ENCODE measurements around the gene APPBP2.
"Not testable (repeated sequence)": the region's sequence is repeated elsewhere in the genome, so short reads cannot be mapped to it uniquely, and the experiment has no call there.

The APPBP2 gene

GRCh38 chr17:60534010-60534555, 8.0 kb upstream of the APPBP2 start:
- no peak for DNase-seq

DNA sequence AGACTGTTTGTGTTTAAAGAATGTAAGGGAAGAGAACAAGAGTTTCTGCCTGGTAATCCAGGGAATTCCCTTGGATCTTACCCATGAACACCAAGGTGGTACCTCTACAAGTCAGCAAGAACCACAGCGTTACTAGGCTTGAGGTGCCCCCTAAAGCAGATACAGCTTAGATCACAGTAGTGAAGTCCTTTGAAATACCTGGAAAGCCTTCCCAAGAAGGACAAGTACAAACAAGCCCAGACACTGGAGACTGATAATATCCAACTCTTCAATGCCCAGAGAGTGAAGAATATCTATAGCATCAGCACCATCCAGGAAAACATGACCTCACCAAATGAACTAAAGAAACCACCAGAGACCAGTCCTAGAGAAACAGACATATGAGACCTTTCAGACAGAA, 3.8 kb upstream of the APPBP2 start:
- DNase-seq, result no peak

DNA sequence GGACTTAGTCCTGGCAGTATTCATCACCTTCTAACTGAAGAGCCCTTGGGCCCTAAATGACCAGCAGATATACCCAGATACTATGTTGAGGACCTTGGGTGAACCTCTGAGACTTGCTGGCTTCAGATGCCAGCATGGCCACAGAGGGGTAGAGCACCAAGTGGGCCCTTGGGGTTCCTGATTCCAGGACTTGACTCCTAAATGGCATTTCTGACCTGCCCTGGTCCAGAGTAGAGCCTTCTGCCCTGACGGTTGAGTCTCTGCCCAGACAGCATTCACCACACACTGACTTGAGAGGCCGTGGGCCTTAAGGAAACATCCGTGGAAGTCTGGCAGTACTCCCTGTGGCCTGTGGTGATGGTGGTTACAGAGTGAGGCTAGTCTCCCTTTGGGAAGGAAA, 2.8 kb upstream of the APPBP2 start:
- no peak for DNase-seq

- DNase-seq, result no peak
Observed at GRCh38 chr17:60527701-60528100, 1.7 kb upstream of the APPBP2 start.

DNA sequence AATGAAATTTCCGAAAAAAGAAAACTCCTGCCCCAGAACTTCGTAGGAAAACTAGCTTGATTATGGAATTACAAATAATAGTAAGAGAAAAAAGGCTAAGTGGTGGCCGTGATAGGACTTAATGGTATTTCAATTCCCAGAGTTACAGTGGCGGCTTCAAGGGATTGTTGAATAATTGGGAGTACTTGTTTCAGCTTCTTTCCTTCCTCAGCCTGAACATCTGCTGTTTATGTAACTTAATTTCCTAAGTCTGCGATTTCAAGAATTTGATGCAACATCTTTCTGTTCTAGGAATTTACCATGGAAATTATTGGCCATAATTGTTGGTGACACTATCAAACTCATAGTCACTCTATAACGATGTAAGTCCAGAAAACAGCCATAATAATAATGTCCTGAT, 684 bp upstream of the APPBP2 start:
- no peak for DNase-seq

DNA sequence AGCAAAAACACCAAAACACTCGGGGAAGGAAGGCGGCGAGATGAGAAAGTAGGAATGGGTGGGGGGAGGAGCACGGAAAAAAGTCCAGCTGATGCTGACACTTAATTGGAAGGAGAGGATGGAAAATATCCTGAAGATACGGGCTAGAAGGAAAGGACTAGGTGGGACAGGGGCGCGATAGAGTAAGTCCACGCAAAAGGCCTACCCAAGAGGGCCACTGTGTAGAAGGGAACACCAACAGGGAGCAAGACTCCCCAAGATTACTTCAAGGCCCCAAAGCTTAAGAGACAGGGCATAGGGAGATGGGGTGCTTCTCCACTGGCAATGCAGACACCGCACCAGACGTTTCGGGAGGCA, 736 bp downstream of the APPBP2 start:
- no peak for DNase-seq

GRCh38 chr17:60524463-60525327, 1.3 kb downstream of the APPBP2 start:
- no peak for DNase-seq

DNA sequence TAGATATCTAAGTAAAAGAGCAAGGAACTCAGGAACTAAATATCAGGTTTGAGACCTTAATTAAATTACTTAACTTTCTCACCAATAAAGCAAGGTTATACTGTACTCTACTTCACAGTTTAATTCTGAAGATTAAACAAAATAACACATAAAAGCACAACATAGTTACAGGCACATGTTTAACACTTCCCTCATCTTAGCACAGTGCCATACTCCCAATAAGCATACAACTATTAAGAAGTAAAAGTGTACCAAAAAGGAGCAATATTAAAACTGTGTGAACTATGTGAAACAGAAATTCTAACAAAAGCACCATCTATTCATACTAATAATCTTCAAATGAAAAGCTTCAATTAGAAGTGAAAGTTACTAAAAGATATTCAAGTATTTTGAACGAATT, 2.2 kb downstream of the APPBP2 start:
- DNase-seq, result no peak

DNA sequence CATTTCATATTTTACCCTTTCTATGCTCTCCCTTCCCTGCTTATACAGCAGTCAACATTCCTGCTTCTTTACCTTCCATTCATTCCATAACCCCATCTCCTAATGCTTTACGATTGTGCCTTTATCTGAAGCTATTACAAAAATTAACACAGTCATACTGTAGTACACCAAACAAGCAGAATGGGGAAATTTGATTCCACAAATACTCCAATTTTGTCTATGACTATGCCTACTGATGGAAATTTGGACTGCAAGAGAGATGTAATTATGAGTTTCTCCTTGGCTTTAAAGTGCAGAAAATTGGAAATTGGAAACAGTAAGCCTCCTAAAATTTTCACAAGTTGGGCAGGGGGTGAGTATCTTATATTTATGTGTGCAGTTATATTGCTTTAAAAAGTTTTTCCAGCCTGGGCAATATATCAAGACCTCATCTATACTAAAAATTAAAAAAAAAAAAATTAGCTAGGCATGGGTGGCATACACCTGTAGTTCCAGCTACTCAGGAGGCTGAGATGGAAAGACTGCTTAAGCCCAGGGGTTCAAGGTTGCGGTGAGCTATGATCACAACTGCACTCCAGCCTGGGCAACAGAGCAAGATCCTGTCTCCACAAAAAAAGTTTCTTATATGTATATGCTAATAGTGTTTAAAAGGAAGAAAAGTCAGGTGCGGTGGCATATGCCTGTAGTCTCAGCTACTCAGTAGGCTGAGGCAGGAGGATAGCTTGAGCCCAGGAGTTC, 3.0 kb downstream of the APPBP2 start:
- no peak for DNase-seq

DNA sequence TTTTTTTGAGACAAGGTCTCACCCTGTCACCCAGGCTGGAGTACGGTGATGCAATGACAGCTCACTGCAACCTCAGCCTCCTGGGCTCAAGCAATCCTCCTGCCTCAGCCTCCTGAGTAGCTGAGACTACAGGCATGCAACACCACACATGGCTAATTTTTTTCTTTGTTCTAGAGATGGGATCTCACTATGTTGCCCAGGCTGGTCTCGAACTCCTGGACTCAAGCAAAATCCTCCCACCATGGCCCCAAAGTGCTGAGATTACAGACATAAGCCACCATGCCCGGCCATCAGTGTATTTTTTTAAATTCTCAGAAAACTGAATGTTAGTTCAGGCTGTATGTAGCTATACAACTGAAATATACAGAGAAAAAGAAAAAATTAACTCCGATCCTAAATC, 6.2 kb downstream of the APPBP2 start:
- no peak for DNase-seq

- DNase-seq, result not testable (repeated sequence)
Observed at GRCh38 chr17:60515683-60516082, 10.4 kb downstream of the APPBP2 start.

- not testable (repeated sequence) for DNase-seq
Observed at GRCh38 chr17:60515199-60515598, 10.8 kb downstream of the APPBP2 start.

GRCh38 chr17:60514500-60514899, 11.5 kb downstream of the APPBP2 start:
- DNase-seq, result no peak

- DNase-seq, result no peak
Observed at GRCh38 chr17:60514053-60514452, 12.0 kb downstream of the APPBP2 start.

- DNase-seq, result no peak
Observed at GRCh38 chr17:60513014-60513413, 13.0 kb downstream of the APPBP2 start.

GRCh38 chr17:60510723-60511122, 15.3 kb downstream of the APPBP2 start:
- no peak for DNase-seq

- DNase-seq, result no peak
Observed at GRCh38 chr17:60510031-60510430, 16.0 kb downstream of the APPBP2 start.

DNA sequence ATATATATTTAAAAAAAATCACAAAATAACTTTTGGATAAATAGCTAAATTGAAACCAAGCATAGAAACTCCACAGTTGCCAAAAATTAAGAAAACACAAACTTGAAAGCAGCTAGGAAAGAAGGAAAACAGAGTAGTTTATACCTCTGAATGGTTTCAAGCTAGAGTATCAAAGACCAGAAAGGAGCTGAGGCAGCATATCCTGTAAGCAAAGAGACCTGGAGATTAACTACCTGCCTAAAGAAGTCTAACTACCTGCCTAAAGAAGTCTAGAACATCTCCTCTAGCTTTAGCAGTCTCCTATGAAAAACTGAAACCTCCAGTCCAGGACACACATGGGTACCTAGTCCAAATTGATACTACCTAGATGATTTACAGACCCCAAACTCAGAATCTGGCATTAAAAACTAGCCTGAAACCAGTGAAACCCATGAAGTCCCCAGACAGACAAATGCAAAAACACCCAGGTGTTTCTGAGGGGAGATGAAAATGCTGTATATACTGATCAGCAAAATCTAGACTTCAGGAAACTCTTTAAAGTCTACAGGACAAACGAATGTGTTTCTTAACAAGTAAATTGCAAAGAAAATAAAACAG, 17.6 kb downstream of the APPBP2 start:
- DNase-seq, result no peak

- DNase-seq, result no peak
Observed at GRCh38 chr17:60506312-60506711, 19.7 kb downstream of the APPBP2 start.

DNA sequence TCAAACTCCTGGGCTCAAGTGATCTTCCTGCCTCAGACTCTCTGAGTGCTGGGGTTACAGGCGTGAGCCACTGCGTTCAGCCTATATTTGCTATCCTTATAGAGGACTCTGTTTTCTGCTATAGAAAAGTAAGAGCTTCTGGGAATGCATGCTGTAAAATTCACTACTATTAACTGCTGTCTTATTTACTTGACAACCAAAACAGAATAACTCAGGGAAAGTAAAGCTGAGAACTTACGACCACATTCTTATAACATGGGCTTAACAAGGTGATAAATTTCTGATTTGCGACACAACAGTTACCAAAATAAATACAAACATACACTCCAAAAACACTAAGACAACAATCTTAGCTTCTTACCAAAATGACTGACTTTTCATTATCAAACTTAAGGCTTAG, 23.9 kb downstream of the APPBP2 start:
- DNase-seq, result no peak

DNA sequence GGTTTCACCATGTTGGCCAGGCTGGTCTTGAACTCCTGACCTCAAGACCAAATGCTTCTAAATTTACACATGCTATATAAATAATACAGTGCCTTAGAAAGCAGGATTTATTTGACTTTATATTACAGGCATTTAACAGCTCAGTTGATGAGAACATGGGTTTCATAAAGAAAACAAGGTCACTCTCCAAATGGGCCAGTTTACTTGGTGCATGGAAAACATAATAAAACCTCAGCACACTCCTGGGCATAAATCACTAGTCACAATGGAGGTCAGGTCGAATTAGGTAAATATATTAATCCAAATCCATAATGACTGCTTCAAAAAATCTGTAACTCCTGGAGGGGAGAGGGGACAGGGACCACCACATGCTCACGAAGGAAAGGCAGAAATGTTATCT, 24.5 kb downstream of the APPBP2 start:
- no peak for DNase-seq

GRCh38 chr17:60496041-60496440, 30.0 kb downstream of the APPBP2 start:
- no peak for DNase-seq

- DNase-seq, result no peak
Observed at GRCh38 chr17:60495260-60495659, 30.8 kb downstream of the APPBP2 start.

GRCh38 chr17:60493847-60494321, 32.2 kb downstream of the APPBP2 start:
- no peak for DNase-seq

Measured in GF-D8 (cell line).